Measurements from ENCODE around the gene PMVK. TPM values are rescaled to one million over a fixed set of nuclear protein-coding genes. Genes with fewer than 3 reads are reported as not detected.

The PMVK gene
- total and polyA plus RNA-seq, 2 of the 4 experiments (the other 2 are of a cell fraction), result 9.0 to 28.1 TPM

Small RNA genes lying within 50 kb of the gene (microRNA-seq; reads per million reads assigned to microRNA genes)
- 0 reads per million in 2 experiments for gene MIR4258 (ENCODE audit: insufficient read depth in 1 of 2, insufficient read length in 1 of 2, unreplicated experiment in 1 of 2)
- gene RF00017 (ENCODE audit: insufficient read depth, insufficient read length), result not detected

Small RNA genes lying within 50 kb of the gene (small RNA-seq; reads per million reads assigned to genes)
- 0 reads per million in 5 experiments for gene MIR4258
- 0 reads per million in 5 experiments for gene RF00017

Other genes with a start within 250 kb of the PMVK start
- gene KCNN3, start 66.4 kb downstream of the PMVK start, total RNA-seq (2012; rRNA removed), result not detected in 2 replicates
- gene KCNN3, start 66.4 kb downstream of the PMVK start, polyA plus RNA-seq (2012; rRNA removed), result 0.02 and 0.07 TPM in 2 replicates
- 24.2 and 28.3 TPM in 2 replicates for gene PBXIP1, start 19.4 kb upstream of the PMVK start, total RNA-seq (2012; rRNA removed)
- gene PBXIP1, start 19.4 kb upstream of the PMVK start, polyA plus RNA-seq (2012; rRNA removed), result 40.5 and 44.2 TPM in 2 replicates
- gene PYGO2, start 25.1 kb upstream of the PMVK start, total RNA-seq (2012; rRNA removed), result 5.3 and 5.4 TPM in 2 replicates
- 12.3 and 14.8 TPM in 2 replicates for gene PYGO2, start 25.1 kb upstream of the PMVK start, polyA plus RNA-seq (2012; rRNA removed)
- 291 and 355 TPM in 2 replicates for gene SHC1, start 34.0 kb upstream of the PMVK start, total RNA-seq (2012; rRNA removed)
- gene SHC1, start 34.0 kb upstream of the PMVK start, polyA plus RNA-seq (2012; rRNA removed), result 337 and 352 TPM in 2 replicates
- 129 and 140 TPM in 2 replicates for gene CKS1B, start 38.0 kb upstream of the PMVK start, total RNA-seq (2012; rRNA removed)
- 195 and 272 TPM in 2 replicates for gene CKS1B, start 38.0 kb upstream of the PMVK start, polyA plus RNA-seq (2012; rRNA removed)
- gene FLAD1, start 46.6 kb upstream of the PMVK start, total RNA-seq (2012; rRNA removed), result 19.7 and 26.3 TPM in 2 replicates
- gene FLAD1, start 46.6 kb upstream of the PMVK start, polyA plus RNA-seq (2012; rRNA removed), result 37.3 and 39.9 TPM in 2 replicates
- not detected in 2 replicates for gene LENEP, start 56.9 kb upstream of the PMVK start, total RNA-seq (2012; rRNA removed)
- not detected in 2 replicates for gene LENEP, start 56.9 kb upstream of the PMVK start, polyA plus RNA-seq (2012; rRNA removed)
- 7.2 and 7.7 TPM in 2 replicates for gene ZBTB7B, start 66.1 kb upstream of the PMVK start, total RNA-seq (2012; rRNA removed)
- 17.4 and 22.4 TPM in 2 replicates for gene ZBTB7B, start 66.1 kb upstream of the PMVK start, polyA plus RNA-seq (2012; rRNA removed)
- not detected in 2 replicates for gene DCST2, start 97.1 kb upstream of the PMVK start, total RNA-seq (2012; rRNA removed)
- gene DCST2, start 97.1 kb upstream of the PMVK start, polyA plus RNA-seq (2012; rRNA removed), result 0.14 and 0.30 TPM in 2 replicates
- not detected in 2 replicates for gene DCST1, start 97.1 kb upstream of the PMVK start, total RNA-seq (2012; rRNA removed)
- not detected in 2 replicates for gene DCST1, start 97.1 kb upstream of the PMVK start, polyA plus RNA-seq (2012; rRNA removed)
- gene ADAM15, start 114.6 kb upstream of the PMVK start, total RNA-seq (2012; rRNA removed), result 25.6 and 29.7 TPM in 2 replicates
- 52.4 and 65.6 TPM in 2 replicates for gene ADAM15, start 114.6 kb upstream of the PMVK start, polyA plus RNA-seq (2012; rRNA removed)
- 3.3 and 3.8 TPM in 2 replicates for gene EFNA4, start 127.0 kb upstream of the PMVK start, total RNA-seq (2012; rRNA removed)
- gene EFNA4, start 127.0 kb upstream of the PMVK start, polyA plus RNA-seq (2012; rRNA removed), result 11.8 and 16.3 TPM in 2 replicates
- gene EFNA3, start 142.1 kb upstream of the PMVK start, total RNA-seq (2012; rRNA removed), result 0.56 and 0.72 TPM in 2 replicates
- 1.6 TPM in 2 replicates for gene EFNA3, start 142.1 kb upstream of the PMVK start, polyA plus RNA-seq (2012; rRNA removed)
- 0.28 and 0.90 TPM in 2 replicates for gene EFNA1, start 191.2 kb upstream of the PMVK start, total RNA-seq (2012; rRNA removed)
- 1.4 and 1.6 TPM in 2 replicates for gene EFNA1, start 191.2 kb upstream of the PMVK start, polyA plus RNA-seq (2012; rRNA removed)
- gene SLC50A1, start 199.1 kb upstream of the PMVK start, total RNA-seq (2012; rRNA removed), result 20.6 and 21.1 TPM in 2 replicates
- 19.5 and 20.8 TPM in 2 replicates for gene SLC50A1, start 199.1 kb upstream of the PMVK start, polyA plus RNA-seq (2012; rRNA removed)
- 29.0 and 30.6 TPM in 2 replicates for gene DPM3, start 203.8 kb upstream of the PMVK start, total RNA-seq (2012; rRNA removed)
- 129 and 138 TPM in 2 replicates for gene DPM3, start 203.8 kb upstream of the PMVK start, polyA plus RNA-seq (2012; rRNA removed)
- gene KRTCAP2, start 236.6 kb upstream of the PMVK start, total RNA-seq (2012; rRNA removed), result 76.1 and 76.7 TPM in 2 replicates
- 189 and 232 TPM in 2 replicates for gene KRTCAP2, start 236.6 kb upstream of the PMVK start, polyA plus RNA-seq (2012; rRNA removed)
- 2.3 and 2.5 TPM in 2 replicates for gene TRIM46, start 237.1 kb upstream of the PMVK start, total RNA-seq (2012; rRNA removed)
- 6.2 and 6.9 TPM in 2 replicates for gene TRIM46, start 237.1 kb upstream of the PMVK start, polyA plus RNA-seq (2012; rRNA removed)

Data from IMR-90 (cell line).